Measurements from ENCODE around the gene SLC44A3.

DNA sequence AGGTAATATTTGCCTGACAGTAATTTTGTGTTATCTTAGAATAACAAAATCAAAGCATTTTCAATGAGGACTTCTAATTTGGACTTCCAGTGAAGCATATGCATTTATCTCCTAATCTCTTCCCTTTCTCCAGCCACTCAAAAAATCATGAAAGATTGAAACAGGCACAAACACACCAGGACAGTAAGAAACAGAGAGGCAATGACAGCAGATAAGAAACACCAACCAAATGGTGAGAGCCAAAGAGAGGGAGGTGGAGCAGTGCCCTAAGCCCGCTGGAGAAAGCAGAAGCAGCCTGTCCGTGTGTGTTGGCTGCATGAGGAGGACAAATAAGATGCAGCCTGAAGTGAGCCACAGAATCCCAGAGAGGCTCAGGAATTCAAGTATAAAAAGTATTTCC, 39.0 kb downstream of the SLC44A3 start:
- TF ChIP-seq RAD21 (IDR thresholded peaks at IDR 0.05; ENCODE audit: low read depth), result no peak
- TF ChIP-seq CEBPB (IDR thresholded peaks at IDR 0.05), result no peak
- no peak for TF ChIP-seq TEAD4 (IDR thresholded peaks at IDR 0.05)
- TF ChIP-seq TCF12 (IDR thresholded peaks at IDR 0.05; ENCODE audit: low read depth), result no peak
- no peak for TF ChIP-seq USF1 (IDR thresholded peaks at IDR 0.05)
- no peak for TF ChIP-seq CREB1 (IDR thresholded peaks at IDR 0.05; ENCODE audit: low read depth)
- TF ChIP-seq, protein P1, sequence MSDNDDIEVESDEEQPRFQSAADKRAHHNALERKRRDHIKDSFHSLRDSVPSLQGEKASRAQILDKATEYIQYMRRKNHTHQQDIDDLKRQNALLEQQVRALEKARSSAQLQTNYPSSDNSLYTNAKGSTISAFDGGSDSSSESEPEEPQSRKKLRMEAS (IDR thresholded peaks at IDR 0.05), result no peak
- no peak for TF ChIP-seq YY1 (IDR thresholded peaks at IDR 0.05; ENCODE audit: low read depth)
- TF ChIP-seq EP300 (IDR thresholded peaks at IDR 0.05; ENCODE audit: borderline replicate concordance), result no peak
- TF ChIP-seq, protein P2, sequence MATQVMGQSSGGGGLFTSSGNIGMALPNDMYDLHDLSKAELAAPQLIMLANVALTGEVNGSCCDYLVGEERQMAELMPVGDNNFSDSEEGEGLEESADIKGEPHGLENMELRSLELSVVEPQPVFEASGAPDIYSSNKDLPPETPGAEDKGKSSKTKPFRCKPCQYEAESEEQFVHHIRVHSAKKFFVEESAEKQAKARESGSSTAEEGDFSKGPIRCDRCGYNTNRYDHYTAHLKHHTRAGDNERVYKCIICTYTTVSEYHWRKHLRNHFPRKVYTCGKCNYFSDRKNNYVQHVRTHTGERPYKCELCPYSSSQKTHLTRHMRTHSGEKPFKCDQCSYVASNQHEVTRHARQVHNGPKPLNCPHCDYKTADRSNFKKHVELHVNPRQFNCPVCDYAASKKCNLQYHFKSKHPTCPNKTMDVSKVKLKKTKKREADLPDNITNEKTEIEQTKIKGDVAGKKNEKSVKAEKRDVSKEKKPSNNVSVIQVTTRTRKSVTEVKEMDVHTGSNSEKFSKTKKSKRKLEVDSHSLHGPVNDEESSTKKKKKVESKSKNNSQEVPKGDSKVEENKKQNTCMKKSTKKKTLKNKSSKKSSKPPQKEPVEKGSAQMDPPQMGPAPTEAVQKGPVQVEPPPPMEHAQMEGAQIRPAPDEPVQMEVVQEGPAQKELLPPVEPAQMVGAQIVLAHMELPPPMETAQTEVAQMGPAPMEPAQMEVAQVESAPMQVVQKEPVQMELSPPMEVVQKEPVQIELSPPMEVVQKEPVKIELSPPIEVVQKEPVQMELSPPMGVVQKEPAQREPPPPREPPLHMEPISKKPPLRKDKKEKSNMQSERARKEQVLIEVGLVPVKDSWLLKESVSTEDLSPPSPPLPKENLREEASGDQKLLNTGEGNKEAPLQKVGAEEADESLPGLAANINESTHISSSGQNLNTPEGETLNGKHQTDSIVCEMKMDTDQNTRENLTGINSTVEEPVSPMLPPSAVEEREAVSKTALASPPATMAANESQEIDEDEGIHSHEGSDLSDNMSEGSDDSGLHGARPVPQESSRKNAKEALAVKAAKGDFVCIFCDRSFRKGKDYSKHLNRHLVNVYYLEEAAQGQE (IDR thresholded peaks at IDR 0.05; ENCODE audit: low read depth), result no peak
- no peak for TF ChIP-seq ZBTB7A (IDR thresholded peaks at IDR 0.05; ENCODE audit: low read depth)
- TF ChIP-seq FOXM1 (IDR thresholded peaks at IDR 0.05; ENCODE audit: borderline replicate concordance, low read depth), result no peak
- TF ChIP-seq EGR1 (IDR thresholded peaks at IDR 0.05), result no peak

All from Ishikawa (cell line).